GOT3 (cell line): ENCODE results near the gene KLF6.

Experiments used
- DNase-seq: peaks from one replicate; lab custom pipeline; 2025; ENCODE audit warnings: mixed read lengths; lab: John Stamatoyannopoulos, UW

Gene KLF6

DNA sequence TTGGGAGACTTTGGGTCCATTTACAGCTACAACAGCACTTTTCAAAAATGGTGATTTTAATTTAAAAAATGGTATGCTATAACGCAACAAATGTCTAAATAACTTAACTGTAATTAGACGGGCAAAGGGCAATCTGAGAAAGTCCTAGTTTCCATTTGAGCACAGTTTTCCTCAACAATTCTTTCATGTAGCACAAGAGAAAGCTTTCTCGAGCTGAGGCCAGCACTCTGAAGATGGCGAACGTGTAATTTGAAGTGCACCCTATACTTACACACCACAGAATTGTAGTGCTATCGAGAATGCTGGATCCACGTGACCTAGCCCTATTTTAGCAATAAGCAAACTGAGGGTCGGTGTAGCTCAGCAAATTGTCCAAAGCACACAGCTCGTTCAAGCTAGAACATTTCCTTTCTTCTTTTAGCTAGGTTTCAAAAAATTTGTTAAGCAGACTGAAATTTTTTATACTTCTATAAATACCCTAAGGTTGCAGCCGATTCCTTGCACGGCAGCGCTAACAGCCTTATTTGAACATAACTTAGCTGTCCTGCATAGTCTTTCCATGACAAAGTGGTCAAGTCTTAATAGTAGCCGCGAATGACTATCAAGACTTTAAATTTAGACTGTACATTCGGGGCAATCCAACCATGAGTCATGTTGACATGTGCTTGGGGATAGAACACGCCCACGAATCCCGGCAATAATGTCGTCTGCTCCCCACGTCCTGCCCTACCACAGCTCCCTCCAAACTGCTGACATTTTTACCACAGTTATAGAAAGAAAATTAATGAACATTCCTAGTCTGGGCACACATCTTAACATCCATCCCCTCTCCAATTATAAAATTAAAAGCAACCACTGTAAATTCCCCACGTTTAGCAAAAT is 10.0 kb downstream of the KLF6 start:
- no peak for DNase-seq

DNA sequence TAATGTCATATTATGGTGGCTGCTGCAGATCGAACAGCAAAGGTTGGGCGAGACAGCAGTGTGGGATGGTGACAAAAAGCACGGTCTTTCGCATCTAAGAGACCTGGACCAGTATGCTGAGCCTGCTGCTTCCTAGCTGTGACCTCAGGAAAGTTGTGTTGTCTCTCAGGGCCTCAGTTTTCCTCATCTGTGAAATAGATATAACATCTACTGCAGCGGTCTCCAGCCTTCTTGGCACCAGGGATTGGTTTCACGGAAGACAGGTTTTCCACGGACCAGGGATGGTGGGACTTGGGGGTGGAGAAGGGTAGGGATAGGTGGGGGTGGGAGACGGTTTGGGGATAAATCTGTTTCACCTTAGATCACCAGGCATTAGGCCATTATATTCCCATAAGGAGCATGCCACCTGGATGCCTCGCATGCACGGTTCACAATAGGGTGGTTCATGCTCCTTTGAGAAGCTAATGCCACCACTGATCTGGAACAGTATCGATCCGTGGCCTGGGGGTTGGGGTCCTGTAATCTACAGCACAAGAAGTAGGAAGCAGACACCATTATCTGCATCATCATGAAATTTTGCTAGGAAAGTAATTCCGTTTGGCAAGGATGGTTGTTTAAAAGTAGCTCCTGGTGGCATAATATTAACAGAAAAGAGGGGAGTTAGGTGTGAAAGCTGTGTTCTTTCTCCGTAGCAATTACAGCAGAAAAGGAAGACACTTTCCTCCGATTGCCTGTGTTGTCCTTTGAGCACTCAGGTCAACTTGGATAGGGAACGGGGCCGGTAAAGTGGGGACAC is 10.8 kb downstream of the KLF6 start:
- DNase-seq = no peak

DNA sequence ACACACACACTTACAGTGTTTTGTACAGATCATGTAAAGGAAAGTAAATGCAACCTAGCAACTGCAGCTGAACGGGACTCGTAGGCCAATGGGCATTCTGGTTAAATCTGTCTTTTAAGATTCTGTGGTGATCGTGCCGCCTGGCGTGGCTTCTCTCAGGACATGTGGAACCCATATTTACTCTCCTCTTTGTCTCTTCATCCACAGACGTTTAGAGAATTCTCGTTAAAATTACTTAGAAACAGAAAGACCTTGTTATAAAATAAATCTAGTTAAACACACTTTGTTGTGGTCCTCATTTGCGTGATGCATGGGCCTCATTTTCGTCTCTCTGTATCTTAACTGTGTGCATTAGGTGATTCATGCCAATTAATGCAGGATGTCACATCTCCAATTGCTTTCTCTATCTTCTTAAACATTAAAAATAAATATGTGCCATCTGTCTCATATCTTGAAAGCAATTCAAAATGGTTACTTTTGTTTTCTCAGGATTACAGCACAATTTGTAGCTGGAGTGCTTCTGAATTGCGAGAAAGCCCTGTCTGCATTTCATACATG is 11.5 kb downstream of the KLF6 start:
- no peak for DNase-seq

DNA sequence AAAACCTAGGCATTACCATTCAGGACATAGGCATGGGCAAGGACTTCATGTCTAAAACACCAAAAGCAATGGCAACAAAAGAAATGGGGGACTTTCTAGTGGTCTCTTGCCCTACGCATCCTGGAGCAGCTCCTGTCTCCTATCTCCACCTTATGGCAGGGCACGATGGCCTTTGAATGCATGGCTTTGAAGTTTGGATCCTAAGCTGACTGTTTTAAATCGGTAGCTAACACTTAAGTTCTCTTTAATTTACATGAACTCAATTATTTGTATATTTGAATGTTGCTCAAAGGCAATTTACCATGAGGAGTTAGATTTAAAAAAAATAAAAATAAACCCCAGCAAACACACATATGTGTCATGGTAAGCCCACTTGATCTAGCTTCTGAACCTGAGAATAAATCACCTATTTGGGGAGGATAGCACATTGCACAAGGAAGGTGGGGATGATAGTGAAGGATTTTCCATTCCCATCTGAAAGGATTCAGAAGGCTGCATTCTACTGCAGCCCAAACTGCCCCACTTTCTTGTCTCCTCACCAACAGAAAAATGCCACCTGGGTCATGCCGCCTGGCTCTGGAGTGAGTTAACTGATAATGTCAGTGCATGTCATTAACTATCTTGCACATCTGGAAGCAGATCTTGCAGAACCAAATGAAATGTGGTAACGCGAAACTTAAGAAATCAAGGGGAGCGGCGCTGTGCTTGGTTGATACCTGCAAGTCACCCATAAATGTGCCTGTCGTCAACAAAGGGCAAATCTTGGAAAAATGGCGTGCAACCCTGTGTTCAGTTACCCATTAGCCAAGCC is 12.4 kb downstream of the KLF6 start:
- no peak for DNase-seq

DNA sequence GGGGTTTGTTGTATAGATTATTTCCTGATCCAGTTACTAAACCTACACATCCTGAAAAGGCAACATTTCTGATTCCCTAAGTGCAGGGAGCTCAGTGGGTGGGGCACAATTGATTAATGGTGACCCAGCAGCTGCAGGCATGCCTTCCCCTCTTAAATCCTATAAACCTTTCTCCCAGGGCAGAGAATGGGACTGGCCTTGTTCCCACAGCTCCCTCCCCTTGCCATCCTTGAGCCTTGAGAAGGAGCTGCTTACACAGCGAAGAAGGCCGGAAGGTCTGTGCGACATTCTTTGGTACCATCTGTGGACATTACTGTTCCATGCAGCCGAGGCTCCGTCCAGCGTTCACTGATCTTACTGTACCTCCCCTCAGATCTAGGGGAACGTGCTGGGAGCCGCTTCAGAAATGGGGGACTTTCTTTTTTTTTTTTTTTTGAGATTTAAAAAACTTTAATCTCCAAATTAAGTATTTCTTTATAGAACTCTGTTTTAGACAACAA is 14.3 kb downstream of the KLF6 start:
- no peak for DNase-seq

DNA sequence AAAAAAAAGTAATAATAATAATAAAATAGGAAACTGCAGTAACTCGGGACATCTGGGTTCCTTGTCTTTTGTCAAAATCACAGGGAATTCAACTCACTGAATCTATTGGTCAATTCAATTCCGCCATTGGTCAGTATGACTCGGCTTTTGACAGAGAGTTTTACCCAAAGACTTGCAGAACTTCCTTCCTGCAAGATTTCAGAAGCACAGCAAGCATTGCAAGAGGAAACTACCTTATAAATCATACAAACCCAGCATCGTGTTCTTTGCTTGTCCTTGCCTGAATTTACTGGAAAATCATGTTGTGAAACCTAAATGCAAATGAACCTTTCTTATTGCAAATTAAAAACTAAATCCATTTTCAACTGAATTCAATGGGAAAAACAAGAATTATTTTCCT is 15.5 kb downstream of the KLF6 start:
- no peak for DNase-seq

DNA sequence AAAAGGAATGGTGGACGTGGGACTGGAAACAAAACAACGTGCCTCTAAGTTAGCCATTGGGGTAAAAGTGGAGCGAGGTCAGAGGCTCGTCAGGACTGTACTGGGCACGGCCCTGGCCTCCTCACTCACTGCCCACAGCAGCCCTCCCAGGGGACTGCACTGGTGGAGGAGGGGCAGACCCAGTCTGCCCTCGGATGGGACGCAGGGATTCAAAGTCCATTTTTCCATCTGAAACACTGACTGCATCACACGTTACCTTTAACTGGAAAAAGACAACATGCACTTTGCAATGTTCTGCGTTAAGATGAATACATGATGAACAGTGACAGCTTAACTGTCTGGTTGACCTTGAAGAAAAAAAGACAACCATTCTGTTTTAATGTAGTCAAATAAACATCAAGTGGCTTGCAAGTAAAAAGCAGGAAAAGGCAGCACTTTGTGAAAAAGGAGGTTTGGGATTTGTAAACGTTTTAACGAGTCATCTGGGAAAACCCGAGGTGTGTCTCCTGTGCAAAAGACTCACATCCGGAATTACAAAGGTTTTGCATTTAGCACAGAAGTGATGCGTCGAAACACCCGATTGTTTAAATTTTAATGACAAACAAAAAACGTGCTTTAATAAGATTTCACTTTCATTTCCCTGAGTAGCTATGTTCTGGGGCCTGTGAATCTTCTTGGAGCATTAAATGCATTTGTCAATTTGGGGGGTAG is 18.8 kb downstream of the KLF6 start:
- DNase-seq = no peak

DNA sequence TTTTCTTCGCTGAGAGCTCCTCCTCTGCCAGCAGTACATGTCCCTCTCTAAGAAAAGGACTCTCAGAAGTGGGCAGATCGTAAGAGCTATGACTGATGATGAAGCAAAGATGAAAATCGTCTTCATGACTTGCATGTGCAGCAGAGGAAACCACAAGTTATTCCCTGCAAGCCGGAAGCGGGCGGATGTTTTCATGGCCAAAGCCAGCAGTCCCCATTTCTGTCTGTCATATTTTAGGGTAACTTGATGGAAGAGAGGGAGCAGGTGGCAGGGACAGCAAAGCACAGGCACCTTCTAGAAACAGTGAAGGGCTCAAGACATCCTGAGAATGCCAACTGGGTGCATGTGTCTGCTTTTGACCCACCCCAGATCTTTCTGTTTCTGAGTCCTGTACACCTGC is 19.9 kb downstream of the KLF6 start:
- DNase-seq = no peak

DNA sequence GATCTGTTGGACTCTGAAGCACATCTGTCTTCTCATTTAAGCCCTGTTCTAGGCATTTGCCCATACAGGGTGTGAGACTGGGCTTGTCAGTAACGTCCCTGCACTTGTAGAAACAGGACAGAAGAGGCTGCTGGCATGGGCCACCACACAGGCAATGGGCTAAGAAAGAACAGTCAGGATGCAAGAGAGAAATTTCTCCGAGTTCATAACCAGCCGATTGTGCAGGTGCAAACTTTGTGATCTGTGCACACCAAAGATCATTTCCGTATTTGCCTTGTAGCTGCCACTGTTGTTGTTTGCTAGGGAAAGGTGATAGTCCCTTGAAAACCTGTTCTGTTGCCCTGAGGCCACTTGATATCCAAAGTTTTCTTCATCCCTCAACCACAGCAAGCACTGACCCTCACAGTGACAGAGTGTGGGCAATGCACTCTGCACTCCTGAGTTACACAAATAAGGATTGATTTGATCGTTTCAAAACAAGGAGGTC is 20.3 kb downstream of the KLF6 start:
- DNase-seq = no peak

DNA sequence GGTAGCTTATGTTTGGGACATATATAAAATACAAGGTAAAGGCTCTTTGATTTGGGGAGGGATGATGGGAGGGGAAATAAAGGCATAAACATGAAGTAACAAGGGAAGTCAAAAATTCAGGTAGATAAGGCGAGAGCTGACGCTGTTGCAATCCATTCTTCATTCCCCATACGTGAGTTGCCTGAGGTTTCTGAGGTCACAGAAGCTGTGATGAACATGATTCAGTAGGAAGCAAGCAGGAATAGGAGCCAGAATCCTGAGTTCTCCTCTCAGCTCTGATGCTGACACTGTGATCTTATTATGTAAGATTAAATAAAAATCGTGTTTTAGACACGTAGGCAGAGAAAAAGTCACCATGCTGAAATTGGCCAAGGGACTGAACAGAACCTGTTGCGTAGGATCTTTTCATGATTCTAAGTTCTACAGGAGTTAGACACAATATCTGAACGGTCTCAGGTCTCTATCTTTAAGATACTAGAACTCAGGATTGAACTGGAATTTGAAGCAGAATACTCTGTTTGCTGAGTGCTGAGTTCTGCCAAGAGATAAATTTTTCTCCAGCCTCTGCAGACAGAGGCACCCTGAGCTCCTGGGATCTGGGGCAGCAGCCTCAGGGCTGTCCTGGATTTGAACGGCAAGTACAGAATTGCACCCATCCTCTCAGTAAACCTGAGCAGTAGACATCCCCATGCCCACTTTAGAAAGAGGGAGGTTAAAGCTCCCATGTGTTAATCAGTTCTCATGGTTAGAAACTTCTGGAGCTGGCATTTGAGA is 21.0 kb downstream of the KLF6 start:
- no peak for DNase-seq

DNA sequence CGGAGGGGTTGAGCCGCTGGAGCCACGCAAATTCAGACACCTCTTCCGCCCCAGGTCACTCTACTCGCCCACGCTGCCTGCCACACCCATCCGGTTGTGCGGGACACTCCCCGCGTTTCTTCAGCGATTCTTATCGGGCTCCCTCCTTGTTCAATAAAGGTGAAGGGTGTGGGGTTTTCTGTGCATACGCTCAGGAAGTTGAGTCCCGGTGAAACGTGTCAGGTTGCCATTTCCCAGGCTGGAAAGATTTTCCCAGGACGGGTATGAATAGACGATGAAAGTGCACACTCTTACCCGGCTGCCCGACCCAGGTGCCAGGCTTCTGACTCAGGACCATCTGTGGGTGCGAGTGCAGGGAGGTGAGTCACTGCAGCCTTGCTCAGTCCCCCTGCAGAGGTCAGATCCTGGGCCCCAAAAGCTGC is 22.0 kb downstream of the KLF6 start:
- DNase-seq = no peak

DNA sequence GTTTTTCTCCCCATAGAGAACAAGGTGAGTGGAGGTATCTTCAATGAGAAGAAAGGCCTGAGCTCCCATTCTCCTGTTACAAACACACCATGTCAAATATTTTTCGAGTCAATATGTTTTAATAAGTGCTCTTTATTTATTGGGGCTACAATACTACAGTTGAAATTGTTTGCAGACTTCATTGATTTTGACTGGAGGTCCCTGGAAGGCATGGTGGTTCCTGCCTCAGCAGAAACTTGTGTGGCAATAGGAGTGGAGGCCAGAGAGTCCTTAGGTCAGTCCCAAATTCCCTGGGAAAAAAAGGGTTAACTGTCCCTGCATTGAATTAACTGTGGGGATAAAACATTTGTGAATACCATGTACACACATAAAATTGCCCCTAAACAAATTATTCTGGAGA is 22.7 kb downstream of the KLF6 start:
- no peak for DNase-seq

DNA sequence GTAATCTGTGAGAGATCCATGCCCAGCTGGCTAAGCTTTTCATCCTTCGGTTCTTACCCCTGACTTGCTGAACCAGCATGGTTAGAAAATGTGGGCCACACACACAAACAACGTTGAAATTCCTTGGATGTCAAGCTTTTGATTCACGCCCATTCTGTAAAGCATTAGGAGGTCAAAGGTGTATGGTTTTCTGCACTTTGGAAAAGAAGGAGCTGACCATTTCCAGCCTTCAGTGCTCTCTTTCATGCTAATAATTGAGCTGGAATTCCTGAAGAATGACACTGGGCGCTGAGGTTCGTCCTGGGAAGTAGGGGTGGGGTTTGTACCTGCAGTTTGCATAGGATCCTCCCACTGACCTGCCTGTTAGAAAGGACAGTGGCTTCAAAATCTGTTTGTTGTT is 23.1 kb downstream of the KLF6 start:
- no peak for DNase-seq

DNA sequence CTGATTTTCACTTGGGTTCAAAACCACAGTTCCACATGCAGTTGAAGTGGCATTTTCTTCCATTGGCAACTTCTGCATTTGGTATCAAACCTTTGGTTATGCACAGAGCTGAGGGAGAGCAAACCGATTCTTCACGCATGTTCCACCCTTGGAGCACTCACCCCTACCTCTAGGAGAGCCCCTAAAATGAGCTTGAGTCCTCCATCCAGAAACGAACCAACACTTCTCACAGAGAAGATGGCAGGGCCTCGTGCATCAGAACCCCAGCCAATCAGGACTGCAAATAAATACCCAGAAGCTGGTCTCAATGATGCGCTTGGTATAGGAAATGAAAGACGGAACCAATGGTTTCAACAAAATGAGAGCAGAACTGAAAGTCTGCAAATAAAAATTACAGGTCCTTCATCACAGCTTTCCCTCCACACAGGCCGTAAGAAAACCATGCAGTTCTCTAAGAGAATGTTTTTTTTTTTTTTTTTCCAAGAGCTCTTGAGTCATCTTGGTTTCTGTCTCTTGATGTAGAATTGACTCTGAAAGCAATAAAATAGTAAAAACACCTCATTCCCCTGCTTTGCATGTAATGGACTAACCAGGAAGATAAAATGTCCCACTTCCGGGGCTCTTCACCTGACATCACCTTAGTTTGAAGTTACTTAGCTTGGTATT is 23.9 kb downstream of the KLF6 start:
- DNase-seq = no peak

DNA sequence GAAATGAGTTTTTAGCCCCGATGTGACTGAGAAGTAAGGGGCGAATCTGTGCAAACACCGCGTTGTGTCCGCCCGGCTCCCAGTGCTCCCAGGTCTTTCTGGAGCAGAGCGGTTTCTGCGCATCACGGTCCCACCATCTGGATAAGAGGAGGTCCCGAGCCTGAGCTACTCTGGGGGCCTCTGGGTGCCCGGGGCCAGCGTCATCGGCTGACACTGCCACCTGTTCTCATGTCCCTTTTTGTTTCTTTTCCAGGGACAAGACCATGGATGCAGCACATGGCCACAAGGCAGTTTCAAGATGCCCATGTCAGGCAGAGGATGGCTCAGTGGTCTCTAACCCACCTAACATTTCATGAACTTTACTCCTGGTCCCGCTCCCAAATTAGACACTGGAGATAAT is 24.9 kb downstream of the KLF6 start:
- DNase-seq = no peak

DNA sequence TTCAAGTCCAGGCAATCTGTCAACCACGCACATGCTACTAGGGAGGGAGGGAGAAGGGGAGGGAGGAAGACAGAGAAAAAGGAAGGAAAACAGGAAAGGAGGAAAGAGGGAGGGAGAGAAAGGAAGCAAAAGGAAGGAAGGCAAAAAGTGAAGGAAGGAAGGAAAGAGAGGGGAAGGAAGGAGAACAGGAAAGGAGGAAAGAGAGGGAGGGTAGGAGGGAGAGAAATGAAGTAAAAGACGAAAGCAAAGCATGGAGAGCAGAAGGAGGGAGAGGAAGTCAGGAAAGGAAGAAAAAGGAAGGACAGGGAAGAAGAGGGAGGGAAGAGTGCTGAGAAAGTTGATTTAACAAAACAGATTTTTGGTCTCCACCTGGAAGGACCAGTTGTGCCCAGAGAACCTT is 25.6 kb downstream of the KLF6 start:
- no peak for DNase-seq

DNA sequence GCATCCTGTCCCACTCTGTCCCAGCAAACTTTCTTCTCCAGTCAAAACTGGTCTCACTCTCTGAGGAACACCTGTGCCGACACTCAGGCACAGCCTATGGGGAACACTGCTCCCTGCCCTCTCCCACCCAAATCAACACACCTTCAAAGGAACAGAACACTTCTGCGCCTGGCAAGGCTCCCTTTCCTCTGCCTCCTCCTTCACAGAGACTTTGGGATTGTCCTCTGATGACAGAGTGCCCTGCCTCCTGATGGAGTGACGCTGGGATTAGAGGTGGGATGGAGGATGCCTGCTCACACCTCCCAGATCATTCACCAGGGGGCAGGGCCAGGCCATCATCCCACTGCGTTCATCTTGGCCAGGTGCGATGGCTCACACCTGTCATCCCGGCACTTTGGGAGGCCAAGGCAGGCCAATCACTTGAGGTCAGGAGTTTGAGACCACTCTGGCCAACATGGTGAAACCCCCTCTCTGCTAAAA is 26.5 kb downstream of the KLF6 start:
- no peak for DNase-seq

DNA sequence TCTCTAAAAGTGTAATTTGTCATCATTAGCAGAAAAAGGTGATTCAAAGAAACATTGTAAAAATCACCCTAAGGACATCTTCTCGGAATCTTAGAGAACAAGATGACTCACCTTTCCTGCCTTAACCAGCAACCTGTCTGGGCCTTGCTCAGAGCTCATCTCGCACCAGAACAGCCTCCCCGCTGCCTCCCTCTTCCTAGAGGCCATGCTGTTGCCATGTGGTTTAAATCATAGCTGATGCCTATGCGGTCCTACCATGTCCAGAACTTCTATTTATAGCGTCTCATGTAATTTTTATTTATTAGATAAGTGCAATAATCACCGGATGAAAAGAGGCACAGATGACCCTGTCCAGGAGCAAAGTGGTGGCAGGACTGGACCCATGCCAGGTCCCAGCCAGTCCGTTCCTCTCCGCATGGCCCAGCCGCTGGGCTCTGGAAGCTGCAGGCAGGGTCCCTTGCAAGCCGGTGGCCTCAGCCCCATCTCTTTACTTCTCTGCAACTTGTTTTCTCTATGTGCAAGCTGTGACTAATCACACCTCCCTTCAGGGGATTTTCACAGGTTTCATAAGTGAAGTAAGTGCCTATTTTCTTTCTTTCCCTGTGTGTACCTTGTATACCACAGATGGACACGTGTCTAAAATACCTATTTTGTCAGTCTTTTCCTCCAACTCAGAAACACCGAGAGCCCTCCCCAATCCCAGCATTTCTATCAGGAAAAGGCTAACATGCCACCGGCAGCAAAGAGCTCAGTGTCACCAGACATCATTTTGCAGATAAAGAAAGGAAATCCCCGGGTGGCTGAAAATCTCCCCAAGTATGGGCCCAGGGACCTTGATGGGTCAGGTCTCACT is 27.1 kb downstream of the KLF6 start:
- no peak for DNase-seq

DNA sequence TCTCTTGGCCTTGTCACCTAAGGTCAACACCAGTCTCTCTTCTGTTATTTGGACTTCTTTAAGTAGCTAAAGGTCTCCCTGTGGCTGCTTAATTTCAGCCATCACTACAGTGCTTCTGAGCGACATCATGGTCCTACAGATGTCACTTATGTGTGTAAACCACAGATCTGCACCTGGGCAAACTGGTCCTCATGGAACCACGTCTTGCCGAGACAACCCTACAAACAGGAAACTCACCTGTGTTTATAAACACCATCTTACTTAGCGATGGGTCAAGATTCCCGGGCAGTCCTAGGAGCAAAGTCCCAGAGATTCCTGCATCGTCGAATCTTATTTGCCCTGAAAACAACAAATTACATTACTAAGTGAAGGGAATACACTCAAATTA is 27.8 kb downstream of the KLF6 start:
- no peak for DNase-seq
